ENCODE measurements around the gene PAXIP1.

GRCh38 chr7:154985230-154985629, 17.7 kb downstream of the PAXIP1 start:
- no peak for TF ChIP-seq GATA2 (IDR thresholded peaks at IDR 0.05; ENCODE audit: low read depth, low read length)
- TF ChIP-seq GATA3 (IDR thresholded peaks at IDR 0.05; ENCODE audit: low read depth, low read length), result no peak
